OCI-LY3 (cell line): ENCODE results near the gene VAMP8.

Source experiments
- H2AFZ ChIP-seq: fragments of 200-600, 300-600 bp; shearing (Covaris generic); 2 replicates; pipeline ENCODE4 v1.6.0; 2014; ENCODE audit warnings: antibody characterized with exemption, low read depth, low read length
- H3K27ac ChIP-seq: fragments of 200-600, 300-600 bp; sonication (generic); 2 replicates; pipeline ENCODE4 v1.5.1; 2014; ENCODE audit warnings: mild to moderate bottlenecking, low read length, moderate library complexity, mixed read lengths
- H3K27me3 ChIP-seq: fragments of 200-600, 300-600 bp; sonication (generic); 2 replicates; pipeline ENCODE4 v1.6.1; 2014; ENCODE audit warnings: low read depth, low read length, mixed read lengths
- H3K36me3 ChIP-seq: fragments of 200-600, 300-600 bp; sonication (generic); replicated peaks from 2 replicates; pipeline ENCODE3; 2014; ENCODE audit warnings: low read depth, low read length, mixed read lengths
- H3K4me1 ChIP-seq: fragments of 300-600, 200-600 bp; sonication (generic); 2 replicates; pipeline ENCODE4 v1.6.1; 2014; ENCODE audit warnings: low read length, mixed read lengths
- H3K4me2 ChIP-seq: fragments of 200-600, 300-600 bp; sonication (generic); 2 replicates; pipeline ENCODE4 v1.6.1; 2014; ENCODE audit warnings: low read length, mixed read lengths
- H3K4me3 ChIP-seq: fragments of 300-600, 200-600 bp; sonication (generic); 2 replicates; pipeline ENCODE4 v1.5.1; 2014; ENCODE audit warnings: antibody characterized with exemption, mild to moderate bottlenecking, low read length, moderate library complexity
- H3K79me2 ChIP-seq: fragments of 300-600, 200-600 bp; shearing (Covaris generic); 2 replicates; pipeline ENCODE4 v1.6.1; 2014; ENCODE audit warnings: mild to moderate bottlenecking, low read length, mixed read lengths
- H3K9ac ChIP-seq: fragments of 300-600, 200-600 bp; shearing (Covaris generic); 2 replicates; pipeline ENCODE4 v1.6.0; 2014; ENCODE audit warnings: mild to moderate bottlenecking, low read length, moderate library complexity
- H3K9me3 ChIP-seq: fragments of 200-600, 300-600 bp; shearing (Covaris generic); 2 replicates; pipeline ENCODE4 v1.6.1; 2014; ENCODE audit warnings: low read length, mixed read lengths; ENCODE audit not compliant: insufficient read depth
- H4K20me1 ChIP-seq: fragments of 200-600, 300-600 bp; sonication (generic); 2 replicates; pipeline ENCODE4 v1.6.1; 2016; ENCODE audit warnings: low read length, mixed read lengths; ENCODE audit not compliant: insufficient read depth
- EZH2phosphoT487 ChIP-seq: fragments of 200-600 bp; shearing (Covaris generic); IDR thresholded peaks from 2 replicates; pipeline ENCODE4 v1.6.1; 2018; ENCODE audit warnings: antibody characterized with exemption, mixed run types, low read depth
- TF ChIP-seq, protein P1 (sequence below): fragments of 200-600, 300-600 bp; sonication (generic); IDR thresholded peaks from 2 replicates; pipeline ENCODE4 v1.5.1; 2014; ENCODE audit warnings: antibody characterized with exemption, low read length, low read depth

The VAMP8 gene

DNA sequence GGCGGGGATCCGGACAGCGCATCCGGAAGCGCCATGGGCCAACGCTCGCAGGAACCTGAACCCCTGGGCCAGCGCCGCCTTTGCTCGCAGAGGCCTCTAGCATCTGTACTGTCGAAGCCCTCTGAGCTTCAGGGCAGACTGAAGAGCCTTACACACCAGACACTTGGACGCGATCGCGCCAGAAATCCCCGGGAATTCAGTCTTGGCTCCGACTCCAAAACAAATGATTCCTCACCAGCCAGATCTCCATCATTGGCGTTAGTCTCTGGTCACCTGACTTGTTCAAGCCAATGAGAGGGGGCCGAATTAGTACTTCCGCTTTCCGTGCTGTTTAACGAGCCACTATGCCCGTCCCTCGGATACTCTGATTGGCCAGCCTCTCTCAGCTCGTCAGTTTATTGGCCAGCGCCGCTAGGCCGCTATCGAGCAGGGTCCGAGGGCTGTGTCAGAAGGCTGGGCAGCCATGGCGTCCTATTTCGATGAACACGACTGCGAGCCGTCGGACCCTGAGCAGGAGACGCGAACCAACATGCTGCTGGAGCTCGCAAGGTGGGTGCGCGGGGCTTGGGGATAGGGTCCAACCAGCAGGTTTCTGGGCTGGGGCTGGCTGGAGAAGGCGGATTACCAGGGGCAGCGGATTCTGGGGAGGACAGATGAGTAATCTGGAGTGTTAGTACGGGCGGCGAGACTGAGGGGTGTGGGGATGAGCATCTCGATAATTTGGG lies 18.1 kb downstream of the VAMP8 start, which contains the start of gene RNF181:
RNF181 (plus strand) TSS at position 445 of the 725 bp plus-strand sequence; CDS start at position 464, 19 bp downstream.
- Histone ChIP-seq H3K4me3 (peak within 1 kb of the TSS; percentile 99), H3K4me1 (peaks cover 13% of the 10 kb centered on the region), H3K36me3 (peaks cover 9% of the 10 kb centered on the region), H3K9ac (peak within 1 kb of the TSS; percentile 98), H3K79me2 (peaks cover 26% of the 10 kb centered on the region), H3K27ac (peak within 1 kb of the TSS; percentile 36), H3K9me3 (no peaks in the 10 kb centered on the region), H3K4me2 (peak within 1 kb of the TSS; percentile 98), H2AFZ (peak within 1 kb of the TSS; percentile 69), H4K20me1 (no peaks in the 10 kb centered on the region), H3K27me3 (no peaks in the 10 kb centered on the region)
- TF ChIP-seq, protein P1, sequence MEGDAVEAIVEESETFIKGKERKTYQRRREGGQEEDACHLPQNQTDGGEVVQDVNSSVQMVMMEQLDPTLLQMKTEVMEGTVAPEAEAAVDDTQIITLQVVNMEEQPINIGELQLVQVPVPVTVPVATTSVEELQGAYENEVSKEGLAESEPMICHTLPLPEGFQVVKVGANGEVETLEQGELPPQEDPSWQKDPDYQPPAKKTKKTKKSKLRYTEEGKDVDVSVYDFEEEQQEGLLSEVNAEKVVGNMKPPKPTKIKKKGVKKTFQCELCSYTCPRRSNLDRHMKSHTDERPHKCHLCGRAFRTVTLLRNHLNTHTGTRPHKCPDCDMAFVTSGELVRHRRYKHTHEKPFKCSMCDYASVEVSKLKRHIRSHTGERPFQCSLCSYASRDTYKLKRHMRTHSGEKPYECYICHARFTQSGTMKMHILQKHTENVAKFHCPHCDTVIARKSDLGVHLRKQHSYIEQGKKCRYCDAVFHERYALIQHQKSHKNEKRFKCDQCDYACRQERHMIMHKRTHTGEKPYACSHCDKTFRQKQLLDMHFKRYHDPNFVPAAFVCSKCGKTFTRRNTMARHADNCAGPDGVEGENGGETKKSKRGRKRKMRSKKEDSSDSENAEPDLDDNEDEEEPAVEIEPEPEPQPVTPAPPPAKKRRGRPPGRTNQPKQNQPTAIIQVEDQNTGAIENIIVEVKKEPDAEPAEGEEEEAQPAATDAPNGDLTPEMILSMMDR: no peak
- no peak for TF ChIP-seq EZH2phosphoT487

DNA sequence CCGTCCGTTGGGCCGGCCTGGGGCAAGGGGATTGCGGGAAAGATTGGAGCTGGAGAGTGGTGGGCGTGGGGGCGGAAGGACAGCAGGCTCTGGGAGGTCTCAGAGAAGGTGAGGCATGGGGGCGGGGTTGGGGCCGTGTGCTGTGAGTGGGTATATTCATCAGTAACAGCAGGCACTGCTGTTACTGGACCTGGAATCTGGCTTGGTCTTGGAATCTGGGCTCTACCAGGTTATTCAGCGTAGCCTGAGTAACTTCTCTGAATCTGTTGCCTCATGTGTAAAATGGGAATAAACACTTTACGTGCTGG lies 18.6 kb downstream of the VAMP8 start:
- peaks cover 26% of the 10 kb centered on the region for H3K79me2 ChIP-seq
- H2AFZ ChIP-seq: peak overlapping the region; percentile 69; the same call in 1 of the 2 replicates
- H3K27ac ChIP-seq: peak overlapping the region; percentile 36
- peaks cover 9% of the 10 kb centered on the region for H3K36me3 ChIP-seq
- no peaks in the 10 kb centered on the region for H3K27me3 ChIP-seq
- H3K9me3 ChIP-seq: no peaks in the 10 kb centered on the region
- H3K4me2 ChIP-seq: peak overlapping the region; percentile 98
- peak overlapping the region; percentile 99 for H3K4me3 ChIP-seq
- peaks cover 13% of the 10 kb centered on the region for H3K4me1 ChIP-seq
- TF ChIP-seq, protein P1: no peak
- TF ChIP-seq EZH2phosphoT487: no peak
- peak overlapping the region; percentile 98 for H3K9ac ChIP-seq
- no peaks in the 10 kb centered on the region for H4K20me1 ChIP-seq

DNA sequence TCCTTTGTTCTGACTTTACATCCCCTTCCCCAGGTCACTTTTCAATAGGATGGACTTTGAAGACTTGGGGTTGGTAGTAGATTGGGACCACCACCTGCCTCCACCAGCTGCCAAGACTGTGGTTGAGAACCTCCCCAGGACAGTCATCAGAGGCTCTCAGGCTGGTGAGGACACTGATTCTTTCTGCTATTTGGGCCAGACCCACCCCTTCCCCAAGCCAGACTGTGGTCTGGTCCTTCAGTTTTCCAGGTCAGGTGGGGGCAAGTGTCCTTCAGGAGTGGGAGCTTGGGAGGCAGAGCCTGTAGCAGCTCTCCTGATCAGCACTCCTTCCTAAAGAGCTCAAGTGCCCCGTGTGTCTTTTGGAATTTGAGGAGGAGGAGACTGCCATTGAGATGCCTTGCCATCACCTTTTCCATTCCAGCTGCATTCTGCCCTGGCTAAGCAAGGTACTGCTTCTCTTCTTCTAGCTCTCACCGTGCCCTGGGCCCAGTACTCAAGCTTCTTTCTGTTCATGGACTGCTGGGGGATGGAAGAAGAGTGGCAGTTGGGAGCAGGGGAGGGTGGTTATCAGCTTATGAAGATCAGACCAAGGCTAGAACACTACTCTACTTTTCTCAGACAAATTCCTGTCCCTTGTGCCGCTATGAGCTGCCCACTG lies 19.2 kb downstream of the VAMP8 start:
- Histone ChIP-seq H3K27ac (no peak overlapping the region), H3K9ac (peak overlapping the region; percentile 98), H3K36me3 (peaks cover 9% of the 10 kb centered on the region), H4K20me1 (no peaks in the 10 kb centered on the region), H3K4me1 (peaks cover 13% of the 10 kb centered on the region), H3K9me3 (no peaks in the 10 kb centered on the region), H3K4me2 (peak overlapping the region; percentile 98), H2AFZ (no peak overlapping the region), H3K4me3 (peak overlapping the region; percentile 99), H3K27me3 (no peaks in the 10 kb centered on the region), H3K79me2 (peaks cover 26% of the 10 kb centered on the region)
- TF ChIP-seq EZH2phosphoT487: no peak
- TF ChIP-seq, protein P1: no peak

DNA sequence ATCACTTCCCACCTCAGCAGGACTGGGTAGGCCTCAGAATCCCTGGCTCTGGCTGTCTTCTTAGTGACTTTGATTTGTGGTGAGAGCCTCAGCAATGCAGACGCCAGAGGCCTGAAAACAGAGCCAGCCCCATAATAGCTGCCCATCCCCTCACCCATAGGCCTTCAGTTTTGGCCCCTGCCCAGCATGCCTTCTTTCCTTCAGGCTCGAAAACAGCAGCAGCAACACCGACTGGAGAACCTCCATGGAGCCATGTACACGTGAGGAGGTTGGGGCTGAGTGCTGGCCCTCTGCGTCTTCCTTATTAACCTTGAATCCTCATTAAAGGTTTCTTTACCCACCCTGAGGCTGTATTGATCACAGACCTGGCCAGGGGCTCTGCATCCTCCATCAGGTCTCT lies 19.9 kb downstream of the VAMP8 start:
- H3K9ac ChIP-seq: no peak overlapping the region
- no peak for TF ChIP-seq EZH2phosphoT487
- TF ChIP-seq, protein P1: no peak
- no peak overlapping the region for H2AFZ ChIP-seq
- no peak overlapping the region for H3K4me3 ChIP-seq
- no peaks in the 10 kb centered on the region for H3K9me3 ChIP-seq
- H3K36me3 ChIP-seq: peaks cover 9% of the 10 kb centered on the region
- H3K4me2 ChIP-seq: no peak overlapping the region
- H4K20me1 ChIP-seq: no peaks in the 10 kb centered on the region
- peaks cover 26% of the 10 kb centered on the region for H3K79me2 ChIP-seq
- H3K27ac ChIP-seq: no peak overlapping the region
- no peaks in the 10 kb centered on the region for H3K27me3 ChIP-seq
- peaks cover 13% of the 10 kb centered on the region for H3K4me1 ChIP-seq
